PFSK-1 (cell line): ENCODE results near the gene SLC25A31.

Source experiments
- FOXP2 ChIP-seq: optimal IDR thresholded peaks from 2 replicates; pipeline ENCODE3; 2011; ENCODE audit warnings: borderline replicate concordance, control low read depth, inconsistent platforms; ENCODE audit not compliant: insufficient read depth; ENCODE audit errors: extremely low read length, extremely low read depth
- POLR2AphosphoS5 ChIP-seq: IDR thresholded peaks from 2 replicates; pipeline ENCODE4 v1.6.1; 2012; ENCODE audit warnings: low read depth, mild to moderate bottlenecking, control low read depth, low read length, moderate library complexity
- TF ChIP-seq, protein P1 (sequence below), 2 experiments: IDR thresholded peaks; 2 replicates each; pipeline versions ENCODE4 v1.6.1 to v1.8.0; 2011 to 2012; ENCODE audit warnings: low read depth in 2 of 2, low read length in 2 of 2, control low read depth in 1 of 2, inconsistent platforms in 1 of 2, mild to moderate bottlenecking in 1 of 2, moderate library complexity in 1 of 2; ENCODE audit not compliant: insufficient read depth in 1 of 2

DNA sequence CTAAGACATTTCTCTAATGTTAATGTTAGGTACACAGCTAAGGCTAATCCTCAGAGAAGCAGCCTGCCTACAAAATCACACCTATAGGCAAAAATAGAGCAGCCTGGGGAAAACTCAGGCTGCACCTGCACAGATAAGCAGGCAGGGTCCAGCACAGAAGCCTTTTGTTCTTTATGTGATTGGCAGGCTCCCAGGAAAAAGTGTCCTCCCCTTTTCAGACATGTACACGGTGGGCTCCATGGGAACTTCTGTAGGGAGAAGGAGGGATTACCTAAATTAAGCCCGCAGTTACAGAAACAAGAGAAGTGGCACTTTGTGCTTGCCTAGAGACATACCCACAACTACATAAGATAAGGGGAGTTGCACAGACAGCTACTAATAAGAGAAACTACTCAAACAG, 47.9 kb downstream of the SLC25A31 start:
- no peak for TF ChIP-seq POLR2AphosphoS5
- TF ChIP-seq, protein P1, sequence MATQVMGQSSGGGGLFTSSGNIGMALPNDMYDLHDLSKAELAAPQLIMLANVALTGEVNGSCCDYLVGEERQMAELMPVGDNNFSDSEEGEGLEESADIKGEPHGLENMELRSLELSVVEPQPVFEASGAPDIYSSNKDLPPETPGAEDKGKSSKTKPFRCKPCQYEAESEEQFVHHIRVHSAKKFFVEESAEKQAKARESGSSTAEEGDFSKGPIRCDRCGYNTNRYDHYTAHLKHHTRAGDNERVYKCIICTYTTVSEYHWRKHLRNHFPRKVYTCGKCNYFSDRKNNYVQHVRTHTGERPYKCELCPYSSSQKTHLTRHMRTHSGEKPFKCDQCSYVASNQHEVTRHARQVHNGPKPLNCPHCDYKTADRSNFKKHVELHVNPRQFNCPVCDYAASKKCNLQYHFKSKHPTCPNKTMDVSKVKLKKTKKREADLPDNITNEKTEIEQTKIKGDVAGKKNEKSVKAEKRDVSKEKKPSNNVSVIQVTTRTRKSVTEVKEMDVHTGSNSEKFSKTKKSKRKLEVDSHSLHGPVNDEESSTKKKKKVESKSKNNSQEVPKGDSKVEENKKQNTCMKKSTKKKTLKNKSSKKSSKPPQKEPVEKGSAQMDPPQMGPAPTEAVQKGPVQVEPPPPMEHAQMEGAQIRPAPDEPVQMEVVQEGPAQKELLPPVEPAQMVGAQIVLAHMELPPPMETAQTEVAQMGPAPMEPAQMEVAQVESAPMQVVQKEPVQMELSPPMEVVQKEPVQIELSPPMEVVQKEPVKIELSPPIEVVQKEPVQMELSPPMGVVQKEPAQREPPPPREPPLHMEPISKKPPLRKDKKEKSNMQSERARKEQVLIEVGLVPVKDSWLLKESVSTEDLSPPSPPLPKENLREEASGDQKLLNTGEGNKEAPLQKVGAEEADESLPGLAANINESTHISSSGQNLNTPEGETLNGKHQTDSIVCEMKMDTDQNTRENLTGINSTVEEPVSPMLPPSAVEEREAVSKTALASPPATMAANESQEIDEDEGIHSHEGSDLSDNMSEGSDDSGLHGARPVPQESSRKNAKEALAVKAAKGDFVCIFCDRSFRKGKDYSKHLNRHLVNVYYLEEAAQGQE (IDR thresholded peaks at IDR 0.05; ENCODE audit: insufficient read depth in 1 of 2, low read depth in 2 of 2, low read length in 2 of 2) = no peak
- no peak for TF ChIP-seq FOXP2
